HG02885 (cell line): Measurements from ENCODE around the gene TAF11L14.
"Not testable (repeated sequence)": the region's sequence is repeated elsewhere in the genome, so short reads cannot be mapped to it uniquely, and the experiment has no call there.

Source experiments
- ATAC-seq: cut with Tn5 transposase; IDR thresholded peaks from one replicate; pipeline ENCODE4 v1.9.1; 2021; ENCODE audit warnings: mild to moderate bottlenecking; ENCODE audit not compliant: unreplicated experiment, poor library complexity

TAF11L14 gene

DNA sequence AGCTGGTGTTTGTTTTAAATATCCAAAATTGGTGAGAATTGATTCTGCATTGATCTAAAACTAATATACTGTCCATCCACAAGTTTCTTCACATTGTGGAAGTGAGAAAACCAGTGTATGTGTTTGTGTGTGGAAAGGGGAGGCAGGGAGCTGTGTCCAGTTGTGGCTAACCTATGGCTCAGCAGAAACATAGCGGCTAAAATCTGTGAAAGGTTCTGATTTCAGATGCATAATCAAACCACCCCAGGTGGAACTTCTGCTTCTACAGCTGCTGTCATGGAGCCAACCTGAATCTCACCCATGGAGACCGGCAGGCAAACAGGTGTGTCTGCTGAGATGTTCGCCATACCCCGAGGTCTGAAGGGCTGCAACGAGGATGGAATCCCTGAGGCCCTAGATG is at the start of gene TAF11L14:
Gene TAF11L14, plus strand, starts transcription at position 301 of the 400 bp plus-strand sequence.
- no peak for ATAC-seq

DNA sequence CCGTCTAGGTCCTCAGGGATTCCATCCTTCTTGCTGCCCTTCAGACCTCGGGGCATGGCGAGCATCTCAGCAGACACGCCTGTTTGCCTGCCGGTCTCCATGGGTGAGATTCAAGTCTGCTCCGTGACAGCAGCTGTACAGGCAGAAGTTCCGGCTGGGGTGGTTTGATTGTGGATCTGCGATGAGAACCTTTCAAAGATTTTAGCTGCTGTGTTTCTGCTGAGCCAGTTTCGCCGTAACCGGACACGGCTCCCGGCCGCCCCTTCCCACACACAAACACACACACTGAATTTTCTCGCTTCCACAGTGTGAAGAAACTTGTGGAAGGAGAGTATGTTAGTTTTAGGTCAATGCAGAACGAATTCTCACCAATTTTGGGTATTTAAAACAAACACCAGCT is 48.6 kb upstream of the TAF11L14 start, which contains the start of gene TAF11L7:
Gene TAF11L7, minus strand, starts transcription at position 101 of the 400 bp plus-strand sequence.
- ATAC-seq: not testable (repeated sequence)

DNA sequence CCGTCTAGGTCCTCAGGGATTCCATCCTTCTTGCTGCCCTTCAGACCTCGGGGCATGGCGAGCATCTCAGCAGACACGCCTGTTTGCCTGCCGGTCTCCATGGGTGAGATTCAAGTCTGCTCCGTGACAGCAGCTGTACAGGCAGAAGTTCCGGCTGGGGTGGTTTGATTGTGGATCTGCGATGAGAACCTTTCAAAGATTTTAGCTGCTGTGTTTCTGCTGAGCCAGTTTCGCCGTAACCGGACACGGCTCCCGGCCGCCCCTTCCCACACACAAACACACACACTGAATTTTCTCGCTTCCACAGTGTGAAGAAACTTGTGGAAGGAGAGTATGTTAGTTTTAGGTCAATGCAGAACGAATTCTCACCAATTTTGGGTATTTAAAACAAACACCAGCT is 43.4 kb upstream of the TAF11L14 start, which contains the start of gene TAF11L8:
Gene TAF11L8, minus strand, starts transcription at position 101 of the 400 bp plus-strand sequence.
- ATAC-seq: not testable (repeated sequence)

DNA sequence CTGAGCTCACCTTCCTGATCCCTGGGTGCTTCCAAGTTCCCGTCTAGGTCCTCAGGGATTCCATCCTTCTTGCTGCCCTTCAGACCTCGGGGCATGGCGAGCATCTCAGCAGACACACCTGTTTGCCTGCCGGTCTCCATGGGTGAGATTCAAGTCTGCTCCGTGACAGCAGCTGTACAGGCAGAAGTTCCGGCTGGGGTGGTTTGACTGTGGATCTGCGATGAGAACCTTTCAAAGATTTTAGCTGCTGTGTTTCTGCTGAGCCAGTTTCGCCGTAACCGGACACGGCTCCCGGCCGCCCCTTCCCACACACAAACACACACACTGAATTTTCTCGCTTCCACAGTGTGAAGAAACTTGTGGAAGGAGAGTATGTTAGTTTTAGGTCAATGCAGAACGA is 40.0 kb upstream of the TAF11L14 start, which contains the start of gene TAF11L9:
Gene TAF11L9, minus strand, starts transcription at position 140 of the 400 bp plus-strand sequence.
- ATAC-seq: not testable (repeated sequence)

DNA sequence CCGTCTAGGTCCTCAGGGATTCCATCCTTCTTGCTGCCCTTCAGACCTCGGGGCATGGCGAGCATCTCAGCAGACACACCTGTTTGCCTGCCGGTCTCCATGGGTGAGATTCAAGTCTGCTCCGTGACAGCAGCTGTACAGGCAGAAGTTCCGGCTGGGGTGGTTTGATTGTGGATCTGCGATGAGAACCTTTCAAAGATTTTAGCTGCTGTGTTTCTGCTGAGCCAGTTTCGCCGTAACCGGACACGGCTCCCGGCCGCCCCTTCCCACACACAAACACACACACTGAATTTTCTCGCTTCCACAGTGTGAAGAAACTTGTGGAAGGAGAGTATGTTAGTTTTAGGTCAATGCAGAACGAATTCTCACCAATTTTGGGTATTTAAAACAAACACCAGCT is 36.5 kb upstream of the TAF11L14 start, which contains the start of gene TAF11L10:
Gene TAF11L10, minus strand, starts transcription at position 101 of the 400 bp plus-strand sequence.
- ATAC-seq: not testable (repeated sequence)

DNA sequence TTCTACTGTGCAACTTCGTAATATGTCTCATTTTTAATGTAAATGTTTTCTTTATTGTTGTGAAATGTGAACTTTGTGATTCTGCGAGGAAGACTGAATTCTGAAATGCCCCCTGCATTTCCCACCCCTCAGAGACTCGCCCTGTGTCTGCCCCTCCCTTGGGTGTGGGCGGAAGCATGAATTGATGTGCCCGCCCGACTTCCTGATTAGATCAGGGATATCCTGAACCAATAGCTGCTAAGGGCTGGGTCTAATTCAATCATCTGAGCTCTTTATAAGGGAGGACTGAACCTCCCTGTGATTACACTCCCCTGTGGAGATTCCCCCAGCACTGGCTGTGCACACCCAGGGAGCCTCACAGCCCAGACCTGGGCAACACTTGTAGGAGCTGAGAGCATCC is 30.4 kb upstream of the TAF11L14 start, which contains the start of gene TAF11L11:
Gene TAF11L11, plus strand, starts transcription at position 304 of the 400 bp plus-strand sequence.
- ATAC-seq: not testable (repeated sequence)

DNA sequence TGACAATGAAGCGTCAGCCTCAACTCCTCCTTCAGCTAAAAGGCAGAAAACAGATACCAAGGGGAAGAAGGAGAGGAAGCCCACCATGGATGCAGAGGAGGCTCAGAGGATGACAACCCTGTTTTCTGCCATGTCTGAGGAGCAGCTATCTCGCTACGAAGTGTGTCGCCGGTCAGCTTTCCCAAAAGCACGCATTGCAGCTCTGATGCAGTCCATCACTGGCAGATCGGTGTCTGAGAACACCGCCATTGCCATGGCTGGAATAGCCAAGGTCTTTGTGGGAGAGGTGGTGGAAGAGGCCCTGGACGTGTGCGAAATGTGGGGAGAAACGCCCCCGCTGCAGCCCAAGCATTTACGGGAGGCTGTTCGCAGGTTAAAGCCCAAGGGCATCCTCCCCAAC is 29.3 kb upstream of the TAF11L14 start:
- no peak for ATAC-seq

DNA sequence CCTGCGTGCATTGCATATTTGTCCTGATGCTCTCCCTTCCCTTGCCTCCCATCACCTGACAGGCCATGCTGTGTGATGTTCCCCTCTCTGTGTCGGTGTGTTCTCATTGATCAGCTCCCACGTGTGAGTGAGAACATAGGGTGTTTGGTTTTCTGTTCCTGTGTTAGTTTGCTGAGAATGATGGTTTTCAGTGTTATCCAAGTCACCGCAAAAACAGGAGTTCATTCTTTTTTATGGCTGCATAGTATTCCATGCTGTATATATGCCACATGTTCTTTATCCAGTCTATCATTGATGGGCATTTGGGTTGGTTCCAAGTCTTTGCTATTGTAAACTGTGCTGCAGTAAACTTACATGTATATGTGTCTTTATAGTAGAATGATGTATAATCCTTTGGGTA is 26.8 kb upstream of the TAF11L14 start:
- not testable (repeated sequence) for ATAC-seq

DNA sequence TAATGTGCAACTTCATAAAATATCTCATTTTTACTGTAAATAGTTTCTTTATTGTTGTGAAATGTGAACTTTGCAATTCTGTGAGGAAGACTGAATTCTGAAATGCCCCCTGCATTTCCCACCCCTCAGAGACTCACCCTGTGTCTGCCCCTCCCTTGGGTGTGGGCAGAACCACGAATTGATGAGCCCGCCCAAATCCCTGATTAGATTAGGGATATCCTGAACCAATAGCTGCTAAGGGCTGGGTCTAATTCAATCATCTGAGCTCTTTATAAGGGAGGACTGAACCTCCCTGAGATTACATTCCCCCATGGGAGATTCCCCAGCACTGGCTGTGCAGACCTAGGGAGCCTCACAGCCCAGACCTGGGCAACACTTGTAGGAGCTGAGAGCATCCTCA is 24.2 kb upstream of the TAF11L14 start, which contains the start of gene TAF11L12:
Gene TAF11L12, plus strand, starts transcription at position 301 of the 400 bp plus-strand sequence.
- not testable (repeated sequence) for ATAC-seq

DNA sequence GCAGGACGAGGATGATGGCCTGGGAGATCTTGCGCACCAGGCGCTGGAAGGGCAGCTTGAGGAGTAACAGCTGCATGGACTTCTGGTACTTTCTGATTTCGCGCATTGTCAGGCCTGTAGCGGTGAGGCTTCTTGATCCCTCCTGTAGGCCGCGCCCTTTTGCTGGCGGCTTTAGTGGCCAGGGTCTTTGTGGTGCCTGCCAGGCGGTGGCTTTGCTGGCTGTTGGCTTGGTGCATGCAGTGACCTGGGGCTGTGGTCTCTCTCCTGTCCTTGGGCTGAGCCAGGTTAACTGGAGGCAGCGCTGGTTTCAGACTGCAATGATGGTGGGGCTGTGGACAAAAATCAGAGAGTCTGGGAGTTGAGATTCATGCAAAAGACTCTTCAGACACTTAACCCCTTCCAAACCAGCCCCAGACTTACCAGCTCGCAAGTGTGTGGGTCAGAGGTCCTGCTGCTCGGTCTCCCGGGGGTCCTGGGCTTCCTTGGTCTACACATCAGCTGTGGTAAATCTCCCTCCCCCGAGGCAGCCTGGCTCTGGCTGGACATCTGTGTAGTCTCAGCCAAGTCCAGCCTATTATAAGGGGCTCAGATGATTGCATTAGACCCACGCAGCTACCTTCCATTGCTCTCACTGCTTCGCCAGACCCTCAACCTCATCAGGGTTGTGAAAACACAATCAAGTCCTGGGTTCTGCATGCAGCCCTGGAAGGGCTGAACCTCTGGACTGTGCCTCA is 19.2 kb upstream of the TAF11L14 start:
- ATAC-seq: no peak

DNA sequence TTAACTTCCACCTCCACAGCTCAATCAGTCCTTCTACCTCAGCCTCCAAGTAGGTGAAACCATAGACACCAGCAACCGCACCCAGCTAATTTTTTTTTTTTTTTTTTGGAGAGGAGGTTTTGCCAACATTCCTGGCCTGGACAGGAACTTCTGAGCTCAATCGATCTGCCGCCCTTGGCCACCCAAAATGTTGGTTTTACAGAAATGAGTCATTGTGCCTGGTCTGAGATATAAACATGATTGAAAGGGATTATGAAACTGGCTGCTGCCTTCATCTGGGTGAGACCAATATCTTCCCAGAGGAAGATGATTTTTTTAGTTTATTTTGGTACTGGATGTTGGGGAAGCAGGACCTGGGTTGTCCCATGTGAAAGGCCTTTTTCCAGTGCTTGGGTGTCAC is 14.9 kb upstream of the TAF11L14 start:
- ATAC-seq: no peak

DNA sequence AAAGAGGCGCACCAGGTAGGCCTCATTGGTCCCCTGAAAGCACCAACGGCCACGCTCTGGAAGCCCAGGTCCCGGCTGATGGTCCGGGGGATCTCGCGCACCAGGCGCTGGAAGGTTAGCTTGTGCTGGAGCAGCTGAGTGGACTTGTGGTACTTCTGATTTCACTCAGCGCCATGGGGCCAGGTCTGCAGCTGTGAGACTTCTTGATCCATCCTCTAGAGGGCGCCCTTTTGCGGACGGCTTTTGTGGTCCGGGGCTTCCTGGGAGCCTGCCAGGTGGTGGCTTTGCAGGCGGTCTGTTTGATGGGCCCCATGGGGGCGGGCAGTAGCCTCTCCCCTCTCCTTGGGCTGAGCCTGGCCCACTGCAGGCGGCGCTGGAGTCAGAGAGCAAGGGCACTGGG is 13.6 kb upstream of the TAF11L14 start:
- no peak for ATAC-seq

DNA sequence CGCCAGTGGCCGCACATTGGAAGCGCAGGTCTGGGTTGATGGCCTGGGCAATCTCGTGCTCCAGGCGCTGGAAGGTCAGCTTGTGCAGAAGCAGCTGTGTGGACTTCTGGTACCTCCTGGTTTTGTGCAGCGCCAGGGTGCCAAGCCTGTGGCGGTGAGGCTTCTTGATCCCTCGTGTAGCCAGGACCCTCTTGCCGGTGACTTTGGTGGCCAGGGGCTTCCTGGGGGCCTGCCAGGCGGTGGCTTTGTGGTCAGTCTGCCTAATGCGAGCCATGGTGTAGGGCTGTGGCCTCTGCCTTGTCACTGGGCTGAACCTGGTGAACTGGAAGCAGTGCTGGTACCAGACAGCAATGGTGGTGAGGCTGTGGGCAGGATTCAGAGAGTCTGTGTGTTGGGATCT is 8.6 kb upstream of the TAF11L14 start:
- ATAC-seq: no peak

DNA sequence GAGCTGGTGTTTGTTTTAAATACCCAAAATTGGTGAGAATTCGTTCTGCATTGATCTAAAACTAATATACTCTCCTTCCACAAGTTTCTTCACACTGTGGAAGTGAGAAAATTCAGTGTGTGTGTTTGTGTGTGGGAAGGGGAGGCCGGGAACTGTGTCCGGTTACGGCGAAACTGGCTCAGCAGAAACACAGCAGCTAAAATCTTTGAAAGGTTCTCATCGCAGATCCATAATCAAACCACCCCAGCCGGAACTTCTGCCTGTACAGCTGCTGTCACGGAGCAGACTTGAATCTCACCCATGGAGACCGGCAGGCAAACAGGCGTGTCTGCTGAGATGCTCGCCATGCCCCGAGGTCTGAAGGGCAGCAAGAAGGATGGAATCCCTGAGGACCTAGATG is 2.5 kb upstream of the TAF11L14 start, which contains the start of gene TAF11L13:
Gene TAF11L13, plus strand, starts transcription at position 301 of the 400 bp plus-strand sequence.
- ATAC-seq: not testable (repeated sequence)

DNA sequence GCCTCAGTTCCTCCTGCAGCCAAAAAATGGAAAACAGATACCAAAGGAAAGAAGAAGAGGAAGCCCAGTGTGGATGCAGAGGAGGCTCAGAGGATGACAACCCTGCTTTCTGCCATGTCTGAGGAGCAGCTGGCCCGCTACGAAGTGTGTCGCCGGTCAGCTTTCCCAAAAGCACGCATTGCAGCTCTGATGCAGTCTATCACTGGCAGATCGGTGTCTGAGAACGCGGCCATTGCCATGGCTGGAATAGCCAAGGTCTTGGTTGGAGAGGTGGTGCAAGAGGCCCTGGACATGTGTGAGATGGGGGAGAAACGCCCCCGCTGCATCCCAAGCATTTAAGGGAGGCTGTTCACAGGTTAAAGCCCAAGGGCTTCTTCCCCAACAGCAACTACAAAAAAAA is 15.0 kb downstream of the TAF11L14 start:
- ATAC-seq: not testable (repeated sequence)

DNA sequence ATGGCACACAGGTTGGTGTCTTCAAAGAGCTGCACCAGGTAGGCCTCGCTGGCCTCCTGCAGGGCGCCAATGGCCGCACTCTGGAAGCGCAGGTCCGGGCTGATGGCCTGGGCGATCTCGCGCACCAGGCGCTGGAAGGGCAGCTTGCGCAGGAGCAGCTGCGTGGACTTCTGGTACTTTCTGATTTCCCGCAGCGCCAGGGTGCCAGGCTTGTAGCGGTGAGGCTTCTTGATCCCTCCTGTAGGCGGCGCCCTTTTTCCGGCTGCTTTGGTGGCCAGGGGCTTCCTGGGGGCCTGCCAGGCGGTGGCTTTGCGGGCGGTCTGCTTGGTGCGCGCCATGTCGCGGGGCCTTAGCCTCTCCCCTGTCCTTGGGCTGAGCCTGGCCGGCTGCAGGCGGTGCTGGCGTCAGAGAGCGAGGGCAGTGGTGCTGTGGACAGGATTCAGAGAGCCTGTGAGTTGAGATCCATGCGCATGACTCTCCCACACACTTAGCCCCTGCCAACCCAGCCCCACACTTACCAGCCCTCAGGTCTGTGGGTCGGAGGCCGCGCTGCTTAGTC is 21.0 kb downstream of the TAF11L14 start:
- not testable (repeated sequence) for ATAC-seq

DNA sequence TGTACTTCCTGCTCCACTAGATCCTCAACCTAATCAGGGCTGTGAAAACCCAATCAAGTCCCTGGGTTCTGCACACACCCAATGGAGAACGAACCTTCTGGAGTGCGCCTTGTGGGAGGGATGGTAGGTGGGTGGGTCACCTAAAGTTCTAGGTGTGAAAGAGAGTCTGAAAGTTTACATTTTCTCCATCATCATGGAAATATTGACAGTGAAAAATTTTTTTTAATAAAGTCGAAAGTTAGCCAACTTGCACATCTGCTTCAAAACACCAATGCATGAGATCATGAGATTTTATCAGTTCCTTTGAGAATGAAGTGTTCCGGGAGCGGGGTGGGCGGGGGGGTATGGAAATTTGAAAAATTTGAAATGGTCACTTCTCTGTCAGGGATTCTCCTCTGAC is 21.7 kb downstream of the TAF11L14 start:
- ATAC-seq: no peak

DNA sequence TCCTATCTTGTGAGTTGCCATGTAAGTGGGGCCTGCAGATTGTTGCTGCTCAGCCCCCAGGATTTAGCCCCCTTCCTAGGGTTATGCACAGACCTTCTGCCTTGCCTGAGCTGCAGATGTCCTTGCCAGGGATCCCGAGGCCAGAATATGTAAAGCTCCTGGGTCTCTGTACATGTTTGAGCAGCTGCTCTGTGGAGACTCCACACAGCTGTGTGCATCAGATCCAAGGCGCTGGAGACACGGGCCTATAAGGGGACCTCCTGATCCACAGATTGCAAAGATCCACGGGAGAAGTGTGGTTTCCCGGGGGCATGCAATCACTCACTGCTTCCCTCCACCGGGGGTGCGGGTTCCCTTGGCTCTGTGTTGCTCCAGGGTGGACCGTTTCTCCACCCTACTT is 28.9 kb downstream of the TAF11L14 start:
- no peak for ATAC-seq

DNA sequence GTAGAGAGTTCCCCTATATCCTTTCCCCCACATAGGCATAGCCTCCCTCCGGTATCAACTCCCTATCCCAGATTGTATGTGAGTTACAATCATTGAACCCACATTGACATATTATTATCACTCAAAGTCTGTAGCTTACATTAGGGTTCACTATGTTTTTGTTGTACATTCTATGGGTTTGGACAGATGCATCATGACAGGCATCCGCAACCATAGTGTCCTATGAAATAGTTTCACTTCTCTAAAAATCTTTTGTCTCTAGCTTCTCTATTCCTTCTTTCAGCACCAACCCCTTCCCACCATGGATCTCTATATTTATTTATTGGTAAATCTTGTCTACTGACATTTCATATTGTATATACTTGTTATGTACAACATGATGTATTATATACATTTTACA is 31.6 kb downstream of the TAF11L14 start:
- no peak for ATAC-seq

DNA sequence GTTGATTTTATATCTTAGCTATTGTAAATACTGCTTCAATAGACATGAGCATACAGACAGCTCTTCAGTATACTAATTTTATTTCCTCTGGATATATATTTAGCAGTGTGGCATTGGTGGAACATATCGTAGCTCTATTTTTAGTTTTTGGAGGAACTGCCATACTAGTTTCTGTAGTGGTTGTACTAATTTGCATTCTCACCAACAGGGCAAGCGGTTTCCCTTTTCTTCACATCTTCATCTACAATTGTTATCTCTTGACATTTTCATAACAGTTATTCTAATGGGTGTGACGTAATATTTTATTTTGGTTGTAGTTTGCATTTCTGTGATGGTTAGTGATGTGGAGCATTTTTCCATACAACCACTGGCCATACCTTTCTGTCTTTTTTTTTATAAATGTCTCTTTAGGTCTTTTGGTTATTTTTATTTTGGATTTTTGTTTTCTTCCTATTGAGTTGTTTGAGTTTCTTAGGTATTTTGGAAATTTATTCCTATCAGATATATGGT is 32.5 kb downstream of the TAF11L14 start:
- no peak for ATAC-seq

DNA sequence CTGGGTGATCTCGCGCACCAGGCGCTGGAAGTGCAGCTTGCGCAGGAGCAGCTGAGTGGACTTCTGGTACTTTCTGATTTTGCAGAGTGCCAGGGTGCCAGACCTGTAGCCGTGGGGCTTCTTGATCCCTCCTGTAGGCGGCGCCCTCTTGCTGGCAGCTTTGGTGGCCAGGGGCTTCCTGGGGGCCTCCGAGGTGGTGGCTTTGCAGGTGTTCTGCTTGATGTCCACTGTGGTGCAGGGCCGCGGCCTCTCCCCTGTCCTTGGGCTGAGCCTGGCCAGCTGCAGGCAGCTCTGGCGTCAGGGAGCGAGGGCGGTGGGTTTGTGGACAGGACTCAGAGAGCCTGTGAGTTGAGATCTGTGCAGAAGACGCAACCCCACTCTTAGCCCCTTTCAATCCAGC is 36.1 kb downstream of the TAF11L14 start:
- no peak for ATAC-seq
